GM19452 (cell line): ENCODE data around the gene PHF14.

ENCODE experiments used
- ATAC-seq: cut with Tn5 transposase; IDR thresholded peaks from one replicate; pipeline ENCODE4 v1.9.1; 2021; ENCODE audit not compliant: unreplicated experiment

The PHF14 gene

GRCh38 chr7:11171569-11172192 is 198.0 kb downstream of the PHF14 start:
- ATAC-seq = no peak

GRCh38 chr7:11172835-11173234 is 199.2 kb downstream of the PHF14 start:
- no peak for ATAC-seq

GRCh38 chr7:11175371-11175770 is 201.7 kb downstream of the PHF14 start:
- no peak for ATAC-seq

- ATAC-seq = no peak
These were observed 202.2 kb downstream of the PHF14 start for GRCh38 chr7:11175887-11176286.

GRCh38 chr7:11176985-11177555 is 203.4 kb downstream of the PHF14 start:
- no peak for ATAC-seq

- no peak for ATAC-seq
These were observed 204.1 kb downstream of the PHF14 start for GRCh38 chr7:11177793-11178192.

- no peak for ATAC-seq
These were observed 207.9 kb downstream of the PHF14 start for GRCh38 chr7:11181590-11181989.

- ATAC-seq = no peak
These were observed 209.1 kb downstream of the PHF14 start for GRCh38 chr7:11182736-11183135.

- no peak for ATAC-seq
These were observed 211.6 kb downstream of the PHF14 start for GRCh38 chr7:11185179-11185815.

- no peak for ATAC-seq
These were observed 215.0 kb downstream of the PHF14 start for GRCh38 chr7:11188529-11189310.

GRCh38 chr7:11191081-11191480 is 217.4 kb downstream of the PHF14 start:
- no peak for ATAC-seq

- no peak for ATAC-seq
These were observed 218.0 kb downstream of the PHF14 start for GRCh38 chr7:11191574-11192220.

- ATAC-seq = no peak
These were observed 218.8 kb downstream of the PHF14 start for GRCh38 chr7:11192506-11192905.

- ATAC-seq = no peak
These were observed 219.6 kb downstream of the PHF14 start for GRCh38 chr7:11193131-11193867.

GRCh38 chr7:11193888-11194287 is 220.2 kb downstream of the PHF14 start:
- no peak for ATAC-seq

- no peak for ATAC-seq
These were observed 220.8 kb downstream of the PHF14 start for GRCh38 chr7:11194492-11194891.

GRCh38 chr7:11195502-11195901 is 221.8 kb downstream of the PHF14 start:
- ATAC-seq = no peak

GRCh38 chr7:11196143-11196542 is 222.5 kb downstream of the PHF14 start:
- no peak for ATAC-seq

GRCh38 chr7:11203224-11203623 is 229.6 kb downstream of the PHF14 start:
- no peak for ATAC-seq

- ATAC-seq = no peak
These were observed 230.0 kb downstream of the PHF14 start for GRCh38 chr7:11203683-11204082.
